HepG2 (cell line): ENCODE measurements around the gene MARS2. TPM values are rescaled to one million over a fixed set of nuclear protein-coding genes. Genes with fewer than 3 reads are reported as not detected.

ENCODE experiments used
- ATF6 ChIP-seq: sonication (generic); formaldehyde crosslinking; conservative IDR thresholded peaks from 2 replicates; pipeline ENCODE4 v1.4.0; 2020; ENCODE audit warnings: missing genetic modification reagents
- EP300 ChIP-seq, 3 experiments: sonication (generic) in 1 of 3; formaldehyde crosslinking in 1 of 3; IDR thresholded peaks; 2 replicates each; pipeline versions ENCODE4 v1.5.1 to v1.6.1; 2011 to 2020; ENCODE audit warnings: low read depth in 2 of 3, low read length in 2 of 3, borderline replicate concordance in 1 of 3, improper control_type of control experiment in 1 of 3, mild to moderate bottlenecking in 1 of 3, missing genetic modification reagents in 1 of 3, moderate library complexity in 1 of 3
- KDM6A ChIP-seq: IDR thresholded peaks from 2 replicates; pipeline ENCODE4 v1.6.1; 2016; ENCODE audit warnings: low read depth
- MEIS2 ChIP-seq: sonication (generic); formaldehyde crosslinking; IDR thresholded peaks from 2 replicates; pipeline ENCODE4 v1.9.0; 2021; ENCODE audit warnings: mild to moderate bottlenecking, missing genetic modification reagents
- NCOA2 ChIP-seq: sonication (generic); formaldehyde crosslinking; IDR thresholded peaks from 2 replicates; pipeline ENCODE4 v1.8.0; 2022; ENCODE audit warnings: inconsistent platforms
- RBAK ChIP-seq: sonication (generic); formaldehyde crosslinking; IDR thresholded peaks from 2 replicates; pipeline ENCODE4 v1.5.1; 2020; ENCODE audit warnings: mild to moderate bottlenecking, missing genetic modification reagents
- SAP130 ChIP-seq: IDR thresholded peaks from 2 replicates; pipeline ENCODE4 v1.6.1; 2016; ENCODE audit warnings: low read depth
- SIN3A ChIP-seq: IDR thresholded peaks from 2 replicates; pipeline ENCODE4 v1.6.1; 2011; ENCODE audit warnings: low read depth, mild to moderate bottlenecking, control low read depth, low read length, borderline replicate concordance
- SP2 ChIP-seq: sonication (generic); formaldehyde crosslinking; IDR thresholded peaks from 2 replicates; pipeline ENCODE4 v1.5.1; 2020; ENCODE audit warnings: mild to moderate bottlenecking, missing genetic modification reagents
- SRSF1 ChIP-seq: fragments of 200-400 bp; formaldehyde crosslinking; optimal IDR thresholded peaks from 2 replicates; pipeline ENCODE3; 2017; ENCODE audit warnings: mild to moderate bottlenecking, low read depth, low read length, moderate library complexity
- TARDBP ChIP-seq: sonication (generic); formaldehyde crosslinking; IDR thresholded peaks from 2 replicates; pipeline ENCODE4 v1.8.0; 2022; ENCODE audit warnings: mild to moderate bottlenecking, missing genetic modification reagents
- TIGD3 ChIP-seq: sonication (generic); formaldehyde crosslinking; IDR thresholded peaks from 2 replicates; pipeline ENCODE4 v1.5.1; 2020; ENCODE audit warnings: mild to moderate bottlenecking, missing genetic modification reagents, borderline replicate concordance
- TMF1 ChIP-seq: sonication (generic); formaldehyde crosslinking; IDR thresholded peaks from 2 replicates; pipeline ENCODE4 v1.8.1; 2022; ENCODE audit warnings: low read depth, missing genetic modification reagents
- TSC22D2 ChIP-seq: sonication (generic); formaldehyde crosslinking; IDR thresholded peaks from 2 replicates; pipeline ENCODE4 v1.5.1; 2020; ENCODE audit warnings: missing genetic modification reagents, mild to moderate bottlenecking, borderline replicate concordance
- ZBTB26 ChIP-seq: IDR thresholded peaks from 2 replicates; pipeline ENCODE4 v1.6.1; 2016; ENCODE audit warnings: missing compliant biosample characterization, missing genetic modification reagents, borderline replicate concordance
- ZBTB7A ChIP-seq: sonication (generic); formaldehyde crosslinking; IDR thresholded peaks from 2 replicates; pipeline ENCODE4 v1.8.0; 2022; ENCODE audit warnings: mild to moderate bottlenecking, missing genetic modification reagents
- ZFP36L2 ChIP-seq: sonication (generic); formaldehyde crosslinking; IDR thresholded peaks from 2 replicates; pipeline ENCODE4 v1.4.0; 2020; ENCODE audit warnings: missing genetic modification reagents
- ZNF121 ChIP-seq: sonication (generic); formaldehyde crosslinking; IDR thresholded peaks from 2 replicates; pipeline ENCODE4 v1.5.0; 2020; ENCODE audit warnings: mild to moderate bottlenecking, missing genetic modification reagents
- ZNF33B ChIP-seq: sonication (generic); formaldehyde crosslinking; IDR thresholded peaks from 2 replicates; pipeline ENCODE4 v1.5.1; 2020; ENCODE audit warnings: mild to moderate bottlenecking, missing genetic modification reagents
- ZNF350 ChIP-seq: sonication (generic); formaldehyde crosslinking; IDR thresholded peaks from 2 replicates; pipeline ENCODE4 v1.4.0; 2020; ENCODE audit warnings: mild to moderate bottlenecking, low read depth, missing genetic modification reagents, borderline replicate concordance
- ZNF546 ChIP-seq: sonication (generic); formaldehyde crosslinking; conservative IDR thresholded peaks from 2 replicates; pipeline ENCODE4 v1.8.1; 2023; ENCODE audit warnings: mild to moderate bottlenecking, missing genetic modification reagents
- ZNF570 ChIP-seq: sonication (generic); formaldehyde crosslinking; IDR thresholded peaks from 2 replicates; pipeline ENCODE4 v1.4.0; 2020; ENCODE audit warnings: mild to moderate bottlenecking, missing genetic modification reagents, borderline replicate concordance
- ZNF749 ChIP-seq: sonication (generic); formaldehyde crosslinking; IDR thresholded peaks from 2 replicates; pipeline ENCODE4 v1.8.0; 2022; ENCODE audit warnings: mild to moderate bottlenecking, missing genetic modification reagents, moderate library complexity, borderline replicate concordance
- ZNF788 ChIP-seq: sonication (generic); formaldehyde crosslinking; IDR thresholded peaks from 2 replicates; pipeline ENCODE4 v1.5.0; 2020; ENCODE audit warnings: mild to moderate bottlenecking, missing genetic modification reagents, borderline replicate concordance
- polyA plus RNA-seq, 8 experiments: library from polyadenylated mRNA; depleted of rRNA in 3 of 8; stranded (reverse) in 7 of 8; unstranded in 1 of 8; fragments of >200 nt; fragmentation: Illumina TruSeq in 4 of 8; extraction: Trizol in 4 of 8; gene quantifications; 2 replicates each; pipeline versions ENCODE4 v1.2.1 to v1.2.3, GENCODE V29; 2011 to 2016; ENCODE audit warnings: low read depth in 4 of 8, missing spikeins in 1 of 8, mixed read lengths in 1 of 8; ENCODE audit not compliant: insufficient read depth in 1 of 8
- total RNA-seq, 5 experiments: library from RNA; depleted of rRNA; stranded (reverse); fragments of >200 nt; fragmentation: Illumina TruSeq; extraction: Trizol; gene quantifications; 2 replicates each; pipeline ENCODE4 v1.2.3, GENCODE V29; 2016; ENCODE audit warnings: low read depth in 1 of 5

Gene MARS2
- total and polyA plus RNA-seq, 2 of the 13 experiments (the other 11 are each of a cell fraction or from before 2014, with no cell fraction given) = 6.9 to 16.2 TPM

DNA sequence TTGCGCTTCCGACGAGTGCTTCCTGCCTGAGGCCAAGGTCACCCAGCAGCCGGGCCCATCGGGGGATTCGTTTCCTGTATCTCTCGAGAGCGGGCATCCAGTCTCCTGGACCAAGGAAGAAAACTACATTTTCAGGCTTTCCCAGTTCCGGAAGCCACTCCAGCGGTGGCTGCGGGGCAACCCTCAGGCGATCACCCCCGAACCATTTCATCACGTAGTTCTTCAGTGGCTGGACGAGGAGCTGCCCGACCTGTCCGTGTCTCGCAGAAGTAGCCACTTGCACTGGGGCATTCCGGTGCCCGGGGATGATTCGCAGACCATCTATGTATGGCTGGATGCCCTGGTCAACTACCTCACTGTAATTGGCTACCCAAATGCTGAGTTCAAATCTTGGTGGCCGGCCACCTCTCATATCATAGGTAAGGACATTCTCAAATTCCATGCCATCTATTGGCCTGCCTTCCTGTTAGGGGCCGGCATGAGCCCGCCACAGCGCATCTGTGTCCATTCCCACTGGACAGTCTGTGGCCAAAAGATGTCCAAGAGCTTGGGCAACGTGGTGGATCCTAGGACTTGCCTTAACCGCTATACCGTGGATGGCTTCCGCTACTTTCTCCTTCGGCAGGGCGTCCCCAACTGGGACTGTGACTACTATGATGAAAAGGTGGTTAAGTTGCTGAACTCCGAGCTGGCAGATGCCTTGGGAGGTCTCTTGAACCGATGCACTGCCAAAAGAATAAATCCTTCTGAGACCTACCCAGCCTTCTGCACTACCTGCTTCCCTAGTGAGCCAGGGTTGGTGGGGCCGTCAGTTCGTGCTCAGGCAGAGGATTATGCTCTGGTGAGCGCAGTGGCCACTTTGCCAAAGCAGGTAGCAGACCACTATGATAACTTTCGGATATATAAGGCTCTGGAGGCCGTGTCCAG lies 1.0 kb downstream of the MARS2 start (continued):
- no peak for TF ChIP-seq ATF6 (CRISPR knock-in tag)
- TF ChIP-seq EP300 (IDR thresholded peaks at IDR 0.05; ENCODE audit: low read depth in 2 of 2, low read length in 2 of 2) = no peak
- TF ChIP-seq EP300 (CRISPR knock-in tag; IDR thresholded peaks at IDR 0.05; ENCODE audit: borderline replicate concordance) = no peak
- no peak for TF ChIP-seq NCOA2 (CRISPR knock-in tag)
- TF ChIP-seq KDM6A (CRISPR knock-in tag) = no peak
- 0 out of 2 replicates have a peak, but pooled peaks have one; percentile 30 for TF ChIP-seq TARDBP (CRISPR knock-in tag)
- no peak for TF ChIP-seq ZNF788 (CRISPR knock-in tag)
- TF ChIP-seq ZBTB26 (CRISPR knock-in tag) = no peak
- TF ChIP-seq SIN3A = no peak
- TF ChIP-seq ZNF546 (CRISPR knock-in tag) = no peak
- no peak for TF ChIP-seq TSC22D2
- TF ChIP-seq SP2 (CRISPR knock-in tag) = no peak
- no peak for TF ChIP-seq RBAK (CRISPR knock-in tag)
- no peak for TF ChIP-seq SRSF1
- TF ChIP-seq ZNF350 (CRISPR knock-in tag) = no peak
- no peak for TF ChIP-seq SAP130 (CRISPR knock-in tag)
- TF ChIP-seq ZFP36L2 (CRISPR knock-in tag) = no peak
- TF ChIP-seq ZNF749 (CRISPR knock-in tag) = no peak
- TF ChIP-seq TMF1 (CRISPR knock-in tag) = peak; percentile 43; the same call in 1 of the 2 replicates
- TF ChIP-seq ZNF33B (CRISPR knock-in tag) = no peak
- TF ChIP-seq ZNF121 (CRISPR knock-in tag) = no peak
- no peak for TF ChIP-seq ZNF570 (CRISPR knock-in tag)
- TF ChIP-seq TIGD3 (CRISPR knock-in tag) = no peak
- no peak for TF ChIP-seq ZBTB7A
- peak; percentile 34; the same call in 1 of the 2 replicates for TF ChIP-seq MEIS2 (CRISPR knock-in tag)
